Fibroblast of mammary gland (primary cell): Measurements from ENCODE around the gene KIF26A.

ENCODE experiments used
- DNase-seq: peaks from one replicate; pipeline ENCODE4 v3.0.0-alpha.2; 2010; ENCODE audit warnings: low read depth
- H3K4me3 ChIP-seq: 2 replicates; pipeline ENCODE4 v1.5.1; 2011; ENCODE audit warnings: low read depth, mild to moderate bottlenecking, low read length, moderate library complexity; ENCODE audit not compliant: control insufficient read depth
- CTCF ChIP-seq: conservative IDR thresholded peaks from 2 replicates; pipeline ENCODE4 v1.5.1; 2011; ENCODE audit warnings: low read depth, low read length, inconsistent platforms; ENCODE audit not compliant: control insufficient read depth, insufficient read depth

The KIF26A gene

GRCh38 chr14:104101651-104102281, 36.6 kb upstream of the KIF26A start:
- no peak for DNase-seq
- no peak for TF ChIP-seq CTCF
- no peak overlapping the region for H3K4me3 ChIP-seq

DNA sequence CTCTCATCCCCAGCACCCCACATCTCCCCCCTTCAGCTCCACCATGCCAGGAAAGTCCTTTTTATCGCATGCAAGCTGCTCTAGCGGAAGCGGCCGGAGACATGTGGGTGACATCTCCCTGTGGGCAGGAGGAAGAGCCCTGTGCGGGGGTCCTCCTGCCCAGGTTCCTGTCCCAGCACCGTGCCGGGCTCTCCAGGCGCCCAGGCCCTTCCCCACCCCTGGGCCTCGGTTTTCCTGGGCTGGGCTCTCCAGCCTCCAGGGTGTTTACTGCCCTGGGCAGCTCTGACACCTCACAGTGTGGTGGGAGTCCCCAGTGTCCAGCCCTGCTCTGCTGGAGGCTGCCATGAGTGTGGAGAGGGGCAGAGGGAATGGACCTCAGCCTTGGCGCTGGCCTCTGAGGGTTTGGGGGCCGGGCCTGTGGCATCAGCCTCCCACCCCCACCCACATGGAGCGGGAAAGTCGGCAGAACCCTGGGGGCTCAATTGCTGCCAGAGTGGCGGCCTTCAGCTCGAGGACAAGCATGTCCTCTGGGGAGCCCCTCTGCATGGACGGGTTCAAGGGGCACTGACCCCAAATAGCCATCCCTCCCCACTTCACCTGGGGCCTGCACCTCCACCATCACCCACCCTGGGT, 36.0 kb upstream of the KIF26A start:
- DNase-seq = no peak
- TF ChIP-seq CTCF = no peak
- no peak overlapping the region for H3K4me3 ChIP-seq

GRCh38 chr14:104103061-104103445, 35.3 kb upstream of the KIF26A start:
- no peak for DNase-seq
- H3K4me3 ChIP-seq = no peak overlapping the region
- no peak for TF ChIP-seq CTCF

- H3K4me3 ChIP-seq = no peak overlapping the region
- no peak for DNase-seq
Observed at GRCh38 chr14:104103446-104104075, 34.8 kb upstream of the KIF26A start.

GRCh38 chr14:104104076-104104901, 34.1 kb upstream of the KIF26A start:
- DNase-seq = no peak
- no peak for TF ChIP-seq CTCF
- H3K4me3 ChIP-seq = no peak overlapping the region

More at GRCh38 chr14:104103446-104104075, 34.8 kb upstream of the KIF26A start:
- no peak for TF ChIP-seq CTCF

GRCh38 chr14:104105071-104105821, 33.1 kb upstream of the KIF26A start:
- DNase-seq = no peak
- no peak overlapping the region for H3K4me3 ChIP-seq
- TF ChIP-seq CTCF = no peak
